Mononuclear cell (primary cell): Measurements from ENCODE around the gene SH3RF3. TPM values are rescaled to one million over a fixed set of nuclear protein-coding genes. Genes with fewer than 3 reads are reported as not detected.

Experiments used
- H3K27me3 ChIP-seq: 2 replicates; pipeline ENCODE4 v1.6.0; 2011; ENCODE audit warnings: low read length, control low read depth; ENCODE audit not compliant: insufficient read depth
- H3K4me1 ChIP-seq: 2 replicates; pipeline ENCODE4 v1.5.1; 2011; ENCODE audit warnings: mild to moderate bottlenecking, low read length, control low read depth; ENCODE audit not compliant: insufficient read depth
- H3K4me3 ChIP-seq: 2 replicates; pipeline ENCODE4 v1.5.1; 2011; ENCODE audit warnings: mild to moderate bottlenecking, low read length, moderate library complexity
- H3K9me3 ChIP-seq: 2 replicates; pipeline ENCODE4 v1.5.1; 2011; ENCODE audit warnings: low read depth, mild to moderate bottlenecking, control low read depth, low read length
- total RNA-seq: library from RNA; depleted of rRNA; stranded (reverse); fragments of >200 nt; gene quantifications from one replicate; pipeline ENCODE4 v1.2.3, GENCODE V29; 2012

Gene SH3RF3
- total RNA-seq, 1 donor = 2.2 TPM

DNA sequence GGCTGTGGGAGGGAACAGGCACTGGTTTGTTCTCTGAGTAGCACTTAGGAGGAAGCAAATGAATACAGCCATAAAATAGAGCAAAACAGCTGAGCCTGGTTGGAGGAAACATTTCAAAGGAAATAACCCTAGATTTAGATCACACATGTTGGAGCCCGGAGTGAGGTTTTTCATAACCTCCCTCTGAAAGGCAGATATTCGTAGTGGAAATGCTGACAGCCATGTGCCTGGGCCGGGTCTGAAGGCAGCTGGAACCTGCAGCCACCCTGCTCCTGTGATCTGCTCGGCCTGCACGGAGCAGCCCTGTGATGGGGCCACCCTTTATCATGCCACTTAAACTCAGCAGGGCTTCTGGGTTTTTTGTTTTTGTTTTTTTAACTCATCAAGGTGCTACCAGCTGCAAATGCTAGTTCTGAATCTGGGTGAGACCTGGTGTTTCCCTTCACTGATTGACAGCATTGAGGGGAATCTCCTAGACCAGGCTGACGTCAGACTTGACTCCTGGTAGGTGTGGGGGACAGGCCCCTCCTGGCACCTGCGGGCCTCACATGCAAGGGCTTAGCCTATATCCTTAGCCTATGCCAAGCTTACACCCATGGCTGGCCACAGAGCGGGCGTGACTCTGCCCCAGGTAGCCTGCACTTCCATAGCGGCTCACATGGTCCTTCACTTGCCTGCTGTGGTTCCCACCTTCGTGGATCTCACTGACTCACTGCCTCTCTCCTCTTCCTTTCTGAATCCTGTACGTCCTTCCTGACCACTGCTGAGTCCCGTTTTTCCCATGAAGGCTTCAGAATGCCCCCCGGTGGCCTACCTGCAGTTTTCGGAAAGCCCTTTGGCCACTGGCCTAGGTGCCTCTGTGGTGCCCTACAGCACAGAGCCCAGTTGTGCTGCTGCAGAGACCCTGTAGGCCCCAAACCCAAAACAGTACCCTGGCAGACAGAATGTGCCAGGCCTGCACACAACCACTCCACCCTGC lies 267.5 kb downstream of the SH3RF3 start:
- Histone ChIP-seq H3K4me3 (no peak overlapping the region), H3K9me3 (no peaks in the 10 kb centered on the region), H3K4me1 (no peaks in the 10 kb centered on the region), H3K27me3 (no peaks in the 10 kb centered on the region)

DNA sequence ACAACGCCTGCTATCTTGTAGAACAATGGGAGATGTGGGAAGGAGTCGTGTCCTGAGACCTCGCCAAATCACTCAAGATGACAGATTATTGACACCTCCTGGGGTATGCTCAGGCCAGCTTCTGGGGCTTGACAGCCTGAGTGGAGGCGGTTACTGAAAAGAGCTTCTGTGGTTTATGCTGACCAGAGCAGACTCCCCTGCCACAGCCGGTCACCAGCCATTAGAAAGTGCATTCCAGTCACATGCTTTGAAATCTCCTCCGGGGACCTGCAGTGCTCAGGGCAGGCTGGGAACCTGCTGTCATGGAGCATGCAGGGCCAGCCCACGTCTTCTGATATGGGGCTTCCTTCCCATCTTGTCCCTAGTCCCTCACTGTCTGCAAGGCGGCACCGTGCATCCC lies 268.9 kb downstream of the SH3RF3 start:
- H3K9me3 ChIP-seq = no peaks in the 10 kb centered on the region
- no peaks in the 10 kb centered on the region for H3K27me3 ChIP-seq
- no peak overlapping the region for H3K4me3 ChIP-seq
- H3K4me1 ChIP-seq = no peaks in the 10 kb centered on the region

DNA sequence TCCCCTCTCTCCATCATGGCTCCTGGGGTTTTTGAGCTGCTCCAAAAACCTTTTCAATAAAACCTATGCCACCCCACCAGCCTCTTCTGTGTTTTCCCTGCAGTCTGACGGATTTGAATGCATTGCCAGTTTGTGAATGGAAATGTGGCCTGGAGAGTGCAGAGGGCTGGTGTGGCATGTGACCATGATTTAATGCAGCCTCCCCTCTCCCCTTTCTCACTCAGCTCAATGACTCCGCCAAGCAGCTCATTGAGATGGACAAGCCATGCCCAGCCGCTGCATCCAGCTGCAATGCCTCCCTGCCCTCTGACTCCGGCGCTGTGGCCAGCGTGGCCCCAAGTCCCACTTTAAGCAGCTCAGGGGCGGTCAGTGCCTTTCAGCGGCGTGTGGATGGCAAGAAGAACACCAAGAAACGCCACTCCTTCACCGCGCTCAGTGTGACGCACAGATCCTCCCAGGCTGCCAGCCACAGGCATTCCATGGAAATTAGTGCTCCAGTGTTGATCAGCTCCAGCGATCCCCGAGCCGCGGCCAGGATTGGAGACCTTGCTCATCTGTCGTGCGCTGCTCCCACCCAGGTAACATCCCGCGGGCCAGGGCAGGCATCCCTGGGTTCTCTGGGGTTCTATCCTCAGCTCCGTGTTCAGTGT lies 269.5 kb downstream of the SH3RF3 start:
- Histone ChIP-seq H3K4me3 (no peak overlapping the region), H3K4me1 (no peaks in the 10 kb centered on the region), H3K9me3 (no peaks in the 10 kb centered on the region), H3K27me3 (no peaks in the 10 kb centered on the region)

DNA sequence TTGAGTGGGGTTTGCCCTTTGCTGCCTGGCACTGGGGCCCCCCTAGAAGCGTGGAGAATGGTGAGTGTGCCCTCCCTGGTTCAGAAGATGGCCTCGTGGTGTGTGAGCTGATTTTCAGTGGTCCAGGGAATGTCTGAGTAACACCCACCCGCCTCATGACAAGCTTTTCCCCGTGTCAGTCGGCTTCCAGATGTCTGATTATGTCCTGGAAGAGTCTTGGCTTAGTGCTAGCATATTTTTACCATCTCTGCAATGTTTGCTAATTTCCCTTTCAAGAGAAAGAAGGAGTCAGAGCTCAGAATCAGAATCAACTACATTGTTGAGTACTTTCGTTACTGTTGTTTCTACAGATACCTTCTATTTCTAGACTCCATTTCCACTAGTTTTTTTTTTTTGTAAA lies 270.1 kb downstream of the SH3RF3 start:
- Histone ChIP-seq H3K4me1 (no peaks in the 10 kb centered on the region), H3K9me3 (no peaks in the 10 kb centered on the region), H3K4me3 (no peak overlapping the region), H3K27me3 (no peaks in the 10 kb centered on the region)

DNA sequence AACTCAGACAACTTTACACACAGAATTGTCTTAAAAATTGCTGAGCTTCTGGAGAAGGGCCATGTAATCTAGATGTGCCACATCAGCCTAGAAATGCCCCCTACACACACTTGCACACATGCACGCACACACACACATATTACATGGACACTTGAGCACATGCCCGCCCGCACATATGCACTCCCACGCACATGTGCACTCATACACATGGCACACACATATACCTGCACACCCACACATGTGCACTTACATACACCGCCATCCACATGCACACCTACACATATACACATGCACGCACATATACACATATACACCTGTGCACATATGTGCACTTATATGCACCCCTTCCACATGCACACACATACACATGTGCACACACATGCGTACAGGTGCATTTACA lies 271.1 kb downstream of the SH3RF3 start:
- no peaks in the 10 kb centered on the region for H3K4me1 ChIP-seq
- H3K4me3 ChIP-seq = no peak overlapping the region
- no peaks in the 10 kb centered on the region for H3K9me3 ChIP-seq
- H3K27me3 ChIP-seq = no peaks in the 10 kb centered on the region

DNA sequence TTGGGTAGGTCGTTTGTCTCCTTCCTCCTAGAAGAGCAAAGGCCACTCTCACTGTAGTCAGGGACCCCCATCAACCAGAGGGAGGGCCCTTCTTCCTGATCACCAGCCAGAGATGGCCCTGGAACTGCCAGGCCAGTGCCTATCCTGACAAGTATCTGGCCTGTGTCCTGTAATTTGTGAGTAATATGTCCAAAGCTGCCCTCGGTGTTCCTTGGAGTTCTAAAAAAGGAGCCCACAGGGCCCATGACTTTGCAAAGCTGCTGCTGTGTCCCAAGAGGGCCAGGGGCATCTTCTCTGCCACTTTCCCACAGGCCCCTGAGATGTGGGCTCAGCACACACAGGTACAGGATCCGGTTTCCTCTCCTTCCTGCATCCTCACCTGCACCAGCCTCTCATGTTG lies 272.4 kb downstream of the SH3RF3 start:
- Histone ChIP-seq H3K4me1 (no peaks in the 10 kb centered on the region), H3K9me3 (no peaks in the 10 kb centered on the region), H3K27me3 (no peaks in the 10 kb centered on the region), H3K4me3 (no peak overlapping the region)

DNA sequence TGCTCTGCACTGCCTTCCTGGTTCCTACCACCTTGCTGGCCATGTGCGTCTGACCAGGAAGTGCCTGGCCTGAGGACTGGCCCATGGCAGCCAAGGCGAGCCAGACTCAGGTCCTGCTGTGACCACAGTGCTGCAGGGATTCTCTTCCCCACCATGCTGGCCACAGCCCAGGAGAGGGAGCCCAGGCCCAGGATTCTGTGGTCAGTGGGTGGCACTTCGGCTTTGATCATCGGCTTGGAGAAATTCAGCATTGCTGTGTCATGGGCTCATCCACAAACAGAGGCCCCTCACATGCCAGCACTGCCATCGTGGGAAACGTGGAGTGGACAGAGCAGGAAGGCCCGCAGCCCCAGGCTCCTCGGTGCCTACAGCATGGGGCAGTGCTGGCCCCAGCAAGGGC lies 273.2 kb downstream of the SH3RF3 start:
- Histone ChIP-seq H3K4me1 (no peaks in the 10 kb centered on the region), H3K4me3 (no peak overlapping the region), H3K9me3 (no peaks in the 10 kb centered on the region), H3K27me3 (no peaks in the 10 kb centered on the region)

DNA sequence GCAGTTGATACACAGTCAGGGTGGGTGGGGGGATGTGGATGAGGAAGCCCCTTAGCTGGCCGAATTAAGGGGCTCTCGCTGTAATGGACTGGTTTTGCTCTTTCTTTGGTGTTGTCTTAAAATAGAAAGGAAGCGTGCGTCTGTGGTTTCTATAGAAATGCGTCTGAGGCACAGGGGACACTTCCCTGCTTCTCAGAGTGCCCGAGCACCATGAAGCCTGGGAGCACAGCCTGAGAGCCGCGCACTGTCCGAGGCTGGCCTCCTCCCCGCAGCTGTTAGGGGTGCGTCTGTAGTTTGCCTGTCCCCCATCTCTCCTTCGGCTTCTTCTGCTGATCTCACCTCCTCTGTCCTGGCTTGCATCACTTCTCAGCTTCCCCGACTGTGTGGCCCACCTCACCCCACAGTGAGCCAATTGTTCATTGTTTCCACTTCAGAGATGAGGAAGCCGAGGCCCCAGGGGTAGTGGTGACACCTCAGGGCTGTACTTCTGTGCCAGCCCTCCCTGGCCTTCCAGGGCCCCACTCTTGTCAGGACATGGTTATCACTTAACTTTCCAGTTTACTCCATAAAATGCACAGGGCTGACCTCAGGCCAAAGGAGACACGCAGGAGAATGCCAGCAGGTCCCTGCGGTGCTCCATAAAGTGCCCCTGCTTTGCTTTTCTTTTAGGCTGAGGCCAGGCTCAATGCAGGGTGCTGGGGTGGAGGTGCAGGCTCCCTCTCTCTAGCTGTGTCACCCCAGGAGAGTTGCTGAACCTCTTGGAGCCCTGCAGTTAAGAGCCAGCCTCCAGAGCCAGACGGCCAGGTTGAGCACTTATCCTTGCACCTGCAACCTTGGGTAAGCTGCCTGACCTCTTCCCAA lies 274.2 kb downstream of the SH3RF3 start:
- Histone ChIP-seq H3K4me1 (no peaks in the 10 kb centered on the region), H3K27me3 (no peaks in the 10 kb centered on the region)

DNA sequence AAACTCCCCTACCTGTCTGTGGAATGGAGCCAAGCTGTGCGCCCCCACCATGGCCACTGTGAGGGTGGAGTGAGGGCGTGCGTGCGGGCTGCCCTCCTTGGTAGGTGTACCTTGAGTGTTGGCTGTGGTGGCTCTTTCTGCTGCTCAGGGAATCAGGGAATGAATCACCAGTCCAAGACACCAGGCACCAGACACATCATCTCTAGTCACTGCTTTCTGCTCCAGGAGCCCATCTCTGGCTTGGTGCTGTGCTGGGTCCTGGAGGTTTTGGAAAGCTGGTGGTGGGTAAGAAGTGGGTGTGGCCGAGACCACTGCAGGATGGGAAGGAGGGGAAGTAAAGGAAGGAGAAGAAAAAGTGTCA lies 274.8 kb downstream of the SH3RF3 start:
- H3K4me1 ChIP-seq = no peaks in the 10 kb centered on the region
- H3K4me3 ChIP-seq = no peak overlapping the region
- no peaks in the 10 kb centered on the region for H3K27me3 ChIP-seq
- H3K9me3 ChIP-seq = no peaks in the 10 kb centered on the region

More for the DNA sequence above, 274.2 kb downstream of the SH3RF3 start:
- no peak overlapping the region for H3K4me3 ChIP-seq
- H3K9me3 ChIP-seq = no peaks in the 10 kb centered on the region

DNA sequence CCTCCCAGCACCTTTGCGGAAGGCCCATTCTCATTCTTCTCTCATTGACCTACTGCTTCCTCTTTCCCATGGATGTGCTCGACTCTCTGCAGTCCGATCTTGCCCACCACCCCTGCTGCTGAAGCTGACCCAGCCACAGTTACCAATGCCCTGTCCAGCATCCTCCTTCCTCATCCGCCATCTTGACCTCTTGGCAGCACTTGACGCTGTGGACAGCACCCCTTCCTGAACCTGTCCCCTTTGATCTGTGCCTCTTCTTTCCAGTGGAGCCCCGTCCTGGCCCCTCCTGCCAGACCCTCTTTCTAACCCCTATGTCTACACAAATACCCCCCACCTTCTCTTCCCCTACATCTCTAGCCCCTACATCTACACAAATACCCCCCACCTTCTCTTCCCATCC lies 275.7 kb downstream of the SH3RF3 start:
- Histone ChIP-seq H3K4me1 (no peaks in the 10 kb centered on the region), H3K27me3 (no peaks in the 10 kb centered on the region), H3K4me3 (no peak overlapping the region), H3K9me3 (no peaks in the 10 kb centered on the region)

DNA sequence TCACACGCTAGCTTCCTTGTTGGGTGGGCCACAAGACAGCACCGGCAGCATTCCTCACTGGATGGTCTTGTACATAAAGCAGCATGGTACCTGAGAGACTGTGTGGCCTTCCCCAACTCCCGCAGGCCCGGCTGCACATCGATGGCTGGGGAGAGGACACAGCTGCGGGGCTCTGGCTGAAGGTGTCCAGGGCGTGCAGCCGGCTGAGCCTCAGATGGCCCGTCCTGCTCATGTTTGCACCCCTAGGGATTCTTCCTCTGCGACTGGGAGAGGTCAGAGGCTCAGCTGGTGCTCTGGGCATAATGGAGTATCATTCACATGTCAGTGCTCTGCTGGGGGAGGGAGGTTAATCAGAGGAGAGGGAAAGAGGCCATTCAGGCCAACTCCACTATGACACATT lies 276.9 kb downstream of the SH3RF3 start:
- H3K27me3 ChIP-seq = no peaks in the 10 kb centered on the region
- H3K4me1 ChIP-seq = no peaks in the 10 kb centered on the region
- H3K4me3 ChIP-seq = no peak overlapping the region

DNA sequence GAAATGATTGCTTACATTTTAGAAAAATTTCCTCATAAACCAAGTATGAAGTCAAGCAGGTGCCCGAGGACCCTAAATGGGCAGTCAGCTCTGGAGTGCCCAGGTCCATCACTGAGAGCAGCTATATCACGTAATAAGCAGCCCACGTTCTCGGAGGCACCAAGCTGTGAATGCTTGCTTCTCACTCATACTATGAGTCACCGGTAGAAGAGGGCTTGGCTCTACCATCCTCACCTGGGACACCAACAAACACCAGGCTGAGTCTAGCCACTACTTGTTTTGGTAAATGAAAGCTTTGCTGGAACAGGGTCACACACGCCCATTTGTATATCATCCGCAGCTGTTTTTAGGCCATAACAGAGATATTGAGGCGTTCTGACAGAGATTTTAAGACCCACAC lies 277.3 kb downstream of the SH3RF3 start:
- Histone ChIP-seq H3K4me1 (no peaks in the 10 kb centered on the region), H3K4me3 (no peak overlapping the region), H3K9me3 (no peaks in the 10 kb centered on the region), H3K27me3 (no peaks in the 10 kb centered on the region)

More for the DNA sequence above, 276.9 kb downstream of the SH3RF3 start:
- no peaks in the 10 kb centered on the region for H3K9me3 ChIP-seq

DNA sequence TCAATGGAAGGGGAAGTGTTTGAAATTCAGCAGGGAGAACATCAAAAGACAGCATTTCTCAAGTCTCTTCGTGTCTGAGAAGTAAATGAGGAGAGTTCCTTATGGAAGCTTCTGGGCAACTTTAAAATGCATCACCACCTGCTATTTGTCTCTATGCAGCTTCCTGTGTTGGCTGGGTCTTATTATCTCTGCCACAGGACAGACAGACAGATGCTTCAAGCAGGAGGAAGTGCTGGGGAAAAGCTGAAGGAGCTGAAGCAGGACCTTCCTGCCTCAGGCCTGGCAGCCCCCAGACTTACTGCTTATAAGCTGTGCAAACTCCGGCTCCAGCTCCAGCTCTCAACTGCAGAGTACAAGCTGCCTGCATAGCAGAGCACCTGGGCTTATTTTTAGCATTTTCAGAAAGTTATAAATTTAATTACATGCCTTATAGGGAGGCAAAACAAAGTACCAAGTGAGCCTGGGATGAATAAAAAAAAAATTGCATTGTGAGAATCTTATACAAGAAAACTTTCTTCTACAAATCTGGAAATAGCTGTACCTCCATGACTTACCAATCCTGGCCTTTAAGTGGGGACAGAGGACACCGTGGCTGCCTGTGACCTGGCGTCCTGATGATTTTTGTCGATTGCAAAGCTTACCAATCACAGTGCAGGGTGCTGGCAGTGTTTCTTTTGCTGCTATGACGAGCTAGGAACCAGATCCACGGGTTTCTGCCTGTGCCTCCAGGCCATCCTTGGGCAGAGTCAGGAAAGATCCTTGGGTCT lies 278.5 kb downstream of the SH3RF3 start:
- H3K9me3 ChIP-seq = no peaks in the 10 kb centered on the region
- no peaks in the 10 kb centered on the region for H3K27me3 ChIP-seq
- no peaks in the 10 kb centered on the region for H3K4me1 ChIP-seq
- H3K4me3 ChIP-seq = no peak overlapping the region

DNA sequence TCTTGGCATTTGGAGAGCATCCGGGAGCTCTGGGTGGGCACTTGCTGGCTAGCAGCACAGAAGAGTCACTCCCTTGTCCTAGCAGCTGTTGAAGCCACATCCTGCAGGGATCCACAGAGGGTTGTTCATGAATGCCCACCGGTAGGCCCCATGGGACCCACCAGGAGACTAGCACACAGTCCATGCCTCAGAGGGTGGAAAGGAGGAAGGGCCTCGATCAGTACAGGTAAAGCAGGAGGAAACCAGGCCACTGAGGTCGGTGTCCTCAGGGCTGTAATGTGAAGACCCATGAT lies 279.0 kb downstream of the SH3RF3 start:
- H3K4me1 ChIP-seq = no peaks in the 10 kb centered on the region
- no peaks in the 10 kb centered on the region for H3K9me3 ChIP-seq
- no peak overlapping the region for H3K4me3 ChIP-seq
- H3K27me3 ChIP-seq = no peaks in the 10 kb centered on the region
